K562 (cell line): Measurements from ENCODE around the gene CCDC82. TPM values are rescaled to one million over a fixed set of nuclear protein-coding genes. Genes with fewer than 3 reads are reported as not detected.

ENCODE experiments used
- BRD9 ChIP-seq: fragments of 450-650 bp; IDR thresholded peaks from 2 replicates; pipeline ENCODE4 v1.6.1; 2018; ENCODE audit warnings: low read depth; ENCODE audit not compliant: partially characterized antibody
- EP400 ChIP-seq: fragments of 450-650 bp; IDR thresholded peaks from 2 replicates; pipeline ENCODE4 v1.6.1; 2017; ENCODE audit warnings: antibody characterized with exemption, mild to moderate bottlenecking, moderate library complexity
- FOSL1 ChIP-seq: fragments of 200-800 bp; sonication (Bioruptor generic); conservative IDR thresholded peaks from 2 replicates; pipeline ENCODE4 v1.6.1; 2016; ENCODE audit warnings: missing genetic modification characterization, missing compliant biosample characterization
- NR0B1 ChIP-seq: fragments of 450-650 bp; IDR thresholded peaks from one replicate; pipeline ENCODE4 v1.6.1; 2018; ENCODE audit warnings: mild to moderate bottlenecking, moderate library complexity; ENCODE audit not compliant: partially characterized antibody
- RFX1 ChIP-seq: fragments of 450-650 bp; IDR thresholded peaks from 2 replicates; pipeline ENCODE4 v1.6.1; 2016; ENCODE audit warnings: mild to moderate bottlenecking, moderate library complexity
- TFAP4 ChIP-seq: sonication (generic); formaldehyde crosslinking; IDR thresholded peaks from 2 replicates; pipeline ENCODE4 v1.8.0; 2022; ENCODE audit warnings: missing genetic modification reagents, mild to moderate bottlenecking, moderate library complexity, borderline replicate concordance
- polyA plus RNA-seq, 8 experiments: library from polyadenylated mRNA; depleted of rRNA in 4 of 8; stranded (reverse) in 5 of 8; unstranded in 3 of 8; fragments of >200 nt; fragmentation: Nextera tagmentation in 2 of 8; fragmentation: Illumina TruSeq in 1 of 8; extraction: Ambion mirVana in 2 of 8; extraction: Trizol in 1 of 8; gene quantifications; 2 replicates each; pipeline versions ENCODE4 v1.2.1 to v1.2.3, GENCODE V29; 2011 to 2014; ENCODE audit warnings: inconsistent platforms in 1 of 8, missing spikeins in 1 of 8
- total RNA-seq, 7 experiments: library from RNA; depleted of rRNA in 6 of 7; stranded (reverse); fragments of >200 nt in 6 of 7; fragmentation: Illumina TruSeq in 2 of 7; extraction: Trizol in 2 of 7; gene quantifications; 2 replicates each; pipeline versions ENCODE4 v1.2.1 to v1.2.3, GENCODE V29; 2011 to 2021; ENCODE audit warnings: low replicate concordance in 1 of 7
- TF ChIP-seq, protein P1 (sequence below): fragments of 450-650 bp; IDR thresholded peaks from 2 replicates; pipeline ENCODE4 v1.6.1; 2016; ENCODE audit warnings: mild to moderate bottlenecking, moderate library complexity
- TF ChIP-seq, protein P2 (sequence below): fragments of 450-650 bp; formaldehyde crosslinking; IDR thresholded peaks from 2 replicates; pipeline ENCODE4 v1.4.0; 2020; ENCODE audit warnings: mild to moderate bottlenecking, moderate library complexity
- TF ChIP-seq, protein P3 (sequence below): fragments of 250-450 bp; sonication (Bioruptor Pico); IDR thresholded peaks from 2 replicates; pipeline ENCODE4 v1.5.0; 2021

The CCDC82 gene
- total and polyA plus RNA-seq, 9 of the 15 experiments (the other 6 are each of a cell fraction or from before 2014, with no cell fraction given): 12.5 to 51.3 (median 24.5) TPM

GRCh38 chr11:96389720-96390487 lies at the start of gene CCDC82, which contains the start of gene JRKL (continued):
- TF ChIP-seq, protein P1, sequence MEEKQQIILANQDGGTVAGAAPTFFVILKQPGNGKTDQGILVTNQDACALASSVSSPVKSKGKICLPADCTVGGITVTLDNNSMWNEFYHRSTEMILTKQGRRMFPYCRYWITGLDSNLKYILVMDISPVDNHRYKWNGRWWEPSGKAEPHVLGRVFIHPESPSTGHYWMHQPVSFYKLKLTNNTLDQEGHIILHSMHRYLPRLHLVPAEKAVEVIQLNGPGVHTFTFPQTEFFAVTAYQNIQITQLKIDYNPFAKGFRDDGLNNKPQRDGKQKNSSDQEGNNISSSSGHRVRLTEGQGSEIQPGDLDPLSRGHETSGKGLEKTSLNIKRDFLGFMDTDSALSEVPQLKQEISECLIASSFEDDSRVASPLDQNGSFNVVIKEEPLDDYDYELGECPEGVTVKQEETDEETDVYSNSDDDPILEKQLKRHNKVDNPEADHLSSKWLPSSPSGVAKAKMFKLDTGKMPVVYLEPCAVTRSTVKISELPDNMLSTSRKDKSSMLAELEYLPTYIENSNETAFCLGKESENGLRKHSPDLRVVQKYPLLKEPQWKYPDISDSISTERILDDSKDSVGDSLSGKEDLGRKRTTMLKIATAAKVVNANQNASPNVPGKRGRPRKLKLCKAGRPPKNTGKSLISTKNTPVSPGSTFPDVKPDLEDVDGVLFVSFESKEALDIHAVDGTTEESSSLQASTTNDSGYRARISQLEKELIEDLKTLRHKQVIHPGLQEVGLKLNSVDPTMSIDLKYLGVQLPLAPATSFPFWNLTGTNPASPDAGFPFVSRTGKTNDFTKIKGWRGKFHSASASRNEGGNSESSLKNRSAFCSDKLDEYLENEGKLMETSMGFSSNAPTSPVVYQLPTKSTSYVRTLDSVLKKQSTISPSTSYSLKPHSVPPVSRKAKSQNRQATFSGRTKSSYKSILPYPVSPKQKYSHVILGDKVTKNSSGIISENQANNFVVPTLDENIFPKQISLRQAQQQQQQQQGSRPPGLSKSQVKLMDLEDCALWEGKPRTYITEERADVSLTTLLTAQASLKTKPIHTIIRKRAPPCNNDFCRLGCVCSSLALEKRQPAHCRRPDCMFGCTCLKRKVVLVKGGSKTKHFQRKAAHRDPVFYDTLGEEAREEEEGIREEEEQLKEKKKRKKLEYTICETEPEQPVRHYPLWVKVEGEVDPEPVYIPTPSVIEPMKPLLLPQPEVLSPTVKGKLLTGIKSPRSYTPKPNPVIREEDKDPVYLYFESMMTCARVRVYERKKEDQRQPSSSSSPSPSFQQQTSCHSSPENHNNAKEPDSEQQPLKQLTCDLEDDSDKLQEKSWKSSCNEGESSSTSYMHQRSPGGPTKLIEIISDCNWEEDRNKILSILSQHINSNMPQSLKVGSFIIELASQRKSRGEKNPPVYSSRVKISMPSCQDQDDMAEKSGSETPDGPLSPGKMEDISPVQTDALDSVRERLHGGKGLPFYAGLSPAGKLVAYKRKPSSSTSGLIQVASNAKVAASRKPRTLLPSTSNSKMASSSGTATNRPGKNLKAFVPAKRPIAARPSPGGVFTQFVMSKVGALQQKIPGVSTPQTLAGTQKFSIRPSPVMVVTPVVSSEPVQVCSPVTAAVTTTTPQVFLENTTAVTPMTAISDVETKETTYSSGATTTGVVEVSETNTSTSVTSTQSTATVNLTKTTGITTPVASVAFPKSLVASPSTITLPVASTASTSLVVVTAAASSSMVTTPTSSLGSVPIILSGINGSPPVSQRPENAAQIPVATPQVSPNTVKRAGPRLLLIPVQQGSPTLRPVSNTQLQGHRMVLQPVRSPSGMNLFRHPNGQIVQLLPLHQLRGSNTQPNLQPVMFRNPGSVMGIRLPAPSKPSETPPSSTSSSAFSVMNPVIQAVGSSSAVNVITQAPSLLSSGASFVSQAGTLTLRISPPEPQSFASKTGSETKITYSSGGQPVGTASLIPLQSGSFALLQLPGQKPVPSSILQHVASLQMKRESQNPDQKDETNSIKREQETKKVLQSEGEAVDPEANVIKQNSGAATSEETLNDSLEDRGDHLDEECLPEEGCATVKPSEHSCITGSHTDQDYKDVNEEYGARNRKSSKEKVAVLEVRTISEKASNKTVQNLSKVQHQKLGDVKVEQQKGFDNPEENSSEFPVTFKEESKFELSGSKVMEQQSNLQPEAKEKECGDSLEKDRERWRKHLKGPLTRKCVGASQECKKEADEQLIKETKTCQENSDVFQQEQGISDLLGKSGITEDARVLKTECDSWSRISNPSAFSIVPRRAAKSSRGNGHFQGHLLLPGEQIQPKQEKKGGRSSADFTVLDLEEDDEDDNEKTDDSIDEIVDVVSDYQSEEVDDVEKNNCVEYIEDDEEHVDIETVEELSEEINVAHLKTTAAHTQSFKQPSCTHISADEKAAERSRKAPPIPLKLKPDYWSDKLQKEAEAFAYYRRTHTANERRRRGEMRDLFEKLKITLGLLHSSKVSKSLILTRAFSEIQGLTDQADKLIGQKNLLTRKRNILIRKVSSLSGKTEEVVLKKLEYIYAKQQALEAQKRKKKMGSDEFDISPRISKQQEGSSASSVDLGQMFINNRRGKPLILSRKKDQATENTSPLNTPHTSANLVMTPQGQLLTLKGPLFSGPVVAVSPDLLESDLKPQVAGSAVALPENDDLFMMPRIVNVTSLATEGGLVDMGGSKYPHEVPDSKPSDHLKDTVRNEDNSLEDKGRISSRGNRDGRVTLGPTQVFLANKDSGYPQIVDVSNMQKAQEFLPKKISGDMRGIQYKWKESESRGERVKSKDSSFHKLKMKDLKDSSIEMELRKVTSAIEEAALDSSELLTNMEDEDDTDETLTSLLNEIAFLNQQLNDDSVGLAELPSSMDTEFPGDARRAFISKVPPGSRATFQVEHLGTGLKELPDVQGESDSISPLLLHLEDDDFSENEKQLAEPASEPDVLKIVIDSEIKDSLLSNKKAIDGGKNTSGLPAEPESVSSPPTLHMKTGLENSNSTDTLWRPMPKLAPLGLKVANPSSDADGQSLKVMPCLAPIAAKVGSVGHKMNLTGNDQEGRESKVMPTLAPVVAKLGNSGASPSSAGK: peak; percentile 89
- TF ChIP-seq EP400 (peak; percentile 91), TFAP4 (CRISPR knock-in tag) (peak; percentile 86; the same call in 1 of the 2 replicates), FOSL1 (tag) (no peak), RFX1 (peak; percentile 63), NR0B1 (no peak), BRD9 (no peak)
- TF ChIP-seq, protein P2, sequence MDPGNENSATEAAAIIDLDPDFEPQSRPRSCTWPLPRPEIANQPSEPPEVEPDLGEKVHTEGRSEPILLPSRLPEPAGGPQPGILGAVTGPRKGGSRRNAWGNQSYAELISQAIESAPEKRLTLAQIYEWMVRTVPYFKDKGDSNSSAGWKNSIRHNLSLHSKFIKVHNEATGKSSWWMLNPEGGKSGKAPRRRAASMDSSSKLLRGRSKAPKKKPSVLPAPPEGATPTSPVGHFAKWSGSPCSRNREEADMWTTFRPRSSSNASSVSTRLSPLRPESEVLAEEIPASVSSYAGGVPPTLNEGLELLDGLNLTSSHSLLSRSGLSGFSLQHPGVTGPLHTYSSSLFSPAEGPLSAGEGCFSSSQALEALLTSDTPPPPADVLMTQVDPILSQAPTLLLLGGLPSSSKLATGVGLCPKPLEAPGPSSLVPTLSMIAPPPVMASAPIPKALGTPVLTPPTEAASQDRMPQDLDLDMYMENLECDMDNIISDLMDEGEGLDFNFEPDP: no peak
- TF ChIP-seq, protein P3, sequence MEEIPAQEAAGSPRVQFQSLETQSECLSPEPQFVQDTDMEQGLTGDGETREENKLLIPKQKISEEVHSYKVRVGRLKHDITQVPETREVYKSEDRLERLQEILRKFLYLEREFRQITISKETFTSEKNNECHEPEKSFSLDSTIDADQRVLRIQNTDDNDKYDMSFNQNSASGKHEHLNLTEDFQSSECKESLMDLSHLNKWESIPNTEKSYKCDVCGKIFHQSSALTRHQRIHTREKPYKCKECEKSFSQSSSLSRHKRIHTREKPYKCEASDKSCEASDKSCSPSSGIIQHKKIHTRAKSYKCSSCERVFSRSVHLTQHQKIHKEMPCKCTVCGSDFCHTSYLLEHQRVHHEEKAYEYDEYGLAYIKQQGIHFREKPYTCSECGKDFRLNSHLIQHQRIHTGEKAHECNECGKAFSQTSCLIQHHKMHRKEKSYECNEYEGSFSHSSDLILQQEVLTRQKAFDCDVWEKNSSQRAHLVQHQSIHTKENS (CRISPR knock-in tag): no peak
